Endothelial cell of umbilical vein (primary cell): Measurements from ENCODE around the gene UGT2B15. TPM values are rescaled to one million over a fixed set of nuclear protein-coding genes. Genes with fewer than 3 reads are reported as not detected.
"Not testable (repeated sequence)": the region's sequence is repeated elsewhere in the genome, so short reads cannot be mapped to it uniquely, and the experiment has no call there.

Experiments
- BruUV-seq: library from RNA; stranded (reverse); fragments of 400-500 nt; replicated peaks from 2 replicates; lab custom pipeline; 2021; lab: Mats Ljungman, UMichigan
- CTCF ChIA-PET: fragments of 300-600, 350-600 bp; sonication (Branson Sonifier 250); formaldehyde crosslinking; loops from one replicate; lab custom pipeline; 2021; ENCODE audit warnings: antibody characterized with exemption, inconsistent platforms; lab: Charles Lee
- POLR2A ChIA-PET: fragments of 300-600, 350-600 bp; sonication (Branson Sonifier 250); formaldehyde crosslinking; loops from one replicate; lab custom pipeline; 2021; ENCODE audit warnings: antibody characterized with exemption, inconsistent platforms; lab: Charles Lee
- DNase-seq: peaks from one replicate; pipeline ENCODE4 v3.0.0-alpha.2; 2011; ENCODE audit warnings: low read depth, low spot score
- FAIRE-seq: peaks from 2 replicates; lab custom pipeline; 2011; peaks lifted over from hg19 to GRCh38; lab: Jason Lieb, UNC
- H2AFZ ChIP-seq: 2 replicates; pipeline ENCODE4 v1.6.0; 2012; ENCODE audit warnings: low read depth, low read length, control low read depth, inconsistent platforms
- H3K27ac ChIP-seq: 2 replicates; pipeline ENCODE4 v1.5.1; 2011; ENCODE audit warnings: low read depth, mild to moderate bottlenecking, control low read depth, low read length, moderate library complexity; ENCODE audit not compliant: insufficient read depth
- H3K27me3 ChIP-seq, 2 experiments: 2 replicates each; pipeline versions ENCODE4 v1.6.0 to v1.6.1; 2011; ENCODE audit warnings: low read length in 2 of 2, mixed read lengths in 1 of 2; ENCODE audit not compliant: control insufficient read depth in 2 of 2, insufficient read depth in 2 of 2
- H3K36me3 ChIP-seq, 2 experiments: 2 replicates in 1 of 2; 3 replicates in 1 of 2; pipeline ENCODE4 v1.5.1; 2011; ENCODE audit warnings: low read length in 2 of 2, mild to moderate bottlenecking in 1 of 2, moderate library complexity in 1 of 2; ENCODE audit not compliant: control insufficient read depth in 2 of 2, insufficient read depth in 2 of 2; ENCODE audit errors: extremely low read depth in 1 of 2
- H3K4me1 ChIP-seq: 3 replicates; pipeline ENCODE4 v1.5.1; 2011; ENCODE audit warnings: mild to moderate bottlenecking, low read length; ENCODE audit not compliant: control insufficient read depth, insufficient read depth; ENCODE audit errors: extremely low read depth
- H3K4me2 ChIP-seq: 2 replicates; pipeline ENCODE4 v1.6.1; 2011; ENCODE audit warnings: low read length, control low read depth, mixed read lengths; ENCODE audit not compliant: insufficient read depth
- H3K4me3 ChIP-seq, 3 experiments: fragments of 200-600 bp in 1 of 3; sonication (generic), shearing (Covaris generic) in 1 of 3; replicated peaks in 1 of 3; 2 replicates each; pipeline ENCODE4 v1.5.1; 2011 to 2016; ENCODE audit warnings: control low read depth in 3 of 3, low read length in 3 of 3, mild to moderate bottlenecking in 2 of 3, inconsistent platforms in 1 of 3, low read depth in 1 of 3, moderate library complexity in 1 of 3; ENCODE audit not compliant: insufficient read depth in 1 of 3
- H3K79me2 ChIP-seq: 2 replicates; pipeline ENCODE4 v1.6.0; 2012; ENCODE audit warnings: low read length, inconsistent platforms; ENCODE audit not compliant: control insufficient read depth, insufficient read depth
- H3K9ac ChIP-seq: replicated peaks from 2 replicates; pipeline ENCODE3; 2011; ENCODE audit warnings: low read length, control low read depth; ENCODE audit not compliant: insufficient read depth; ENCODE audit errors: extremely low read depth
- H3K9me1 ChIP-seq: replicated peaks from 3 replicates; pipeline ENCODE4 v1.6.0; 2011; ENCODE audit warnings: mild to moderate bottlenecking, low read length; ENCODE audit not compliant: control insufficient read depth, insufficient read depth; ENCODE audit errors: extremely low read depth
- H3K9me3 ChIP-seq: replicated peaks from 2 replicates; pipeline ENCODE4 v1.5.1; 2012; ENCODE audit warnings: low read length, inconsistent platforms; ENCODE audit not compliant: control insufficient read depth, insufficient read depth
- H4K20me1 ChIP-seq: replicated peaks from 2 replicates; pipeline ENCODE3; 2011; ENCODE audit warnings: mild to moderate bottlenecking, low read length; ENCODE audit not compliant: control insufficient read depth, insufficient read depth; ENCODE audit errors: extremely low read depth
- CTCF ChIP-seq, 2 donors: IDR thresholded peaks; 1 replicate in 1 of 2; 2 replicates in 1 of 2; pipeline ENCODE4 v1.5.1; 2011; ENCODE audit warnings: low read length in 2 of 2, mild to moderate bottlenecking in 2 of 2, moderate library complexity in 2 of 2, control low read depth in 1 of 2, inconsistent platforms in 1 of 2, low read depth in 1 of 2; ENCODE audit not compliant: insufficient read depth in 1 of 2; ENCODE audit errors: extremely low read depth in 1 of 2
- EZH2 ChIP-seq: IDR thresholded peaks from 2 replicates; pipeline ENCODE4 v1.6.1; 2012; ENCODE audit warnings: borderline replicate concordance, low read depth, mild to moderate bottlenecking, moderate library complexity, low read length, inconsistent platforms; ENCODE audit not compliant: severe bottlenecking
- FOS ChIP-seq: IDR thresholded peaks from 2 replicates; pipeline ENCODE4 v1.6.1; 2011; ENCODE audit warnings: mild to moderate bottlenecking, low read length, moderate library complexity, borderline replicate concordance; ENCODE audit not compliant: insufficient read depth
- GATA2 ChIP-seq: IDR thresholded peaks from 2 replicates; pipeline ENCODE4 v1.7.0; 2011; ENCODE audit warnings: low read depth, mild to moderate bottlenecking, moderate library complexity, mixed read lengths, low read length; ENCODE audit not compliant: insufficient read length, insufficient read depth
- JUN ChIP-seq: IDR thresholded peaks from 2 replicates; pipeline ENCODE4 v1.6.1; 2011; ENCODE audit warnings: borderline replicate concordance, low read depth; ENCODE audit not compliant: insufficient read length, insufficient read depth
- MAX ChIP-seq: IDR thresholded peaks from 2 replicates; pipeline ENCODE4 v1.6.1; 2011; ENCODE audit not compliant: insufficient read depth, insufficient read length
- MYC ChIP-seq: IDR thresholded peaks from one replicate; pipeline ENCODE4 v1.6.1; 2011; ENCODE audit warnings: mild to moderate bottlenecking, low read depth, low read length
- POLR2A ChIP-seq: IDR thresholded peaks from 2 replicates; pipeline ENCODE4 v1.6.1; 2012; ENCODE audit warnings: low read depth, mild to moderate bottlenecking, control low read depth, low read length
- POLR2AphosphoS5 ChIP-seq: IDR thresholded peaks from 2 replicates; pipeline ENCODE4 v1.6.1; 2012; ENCODE audit warnings: low read depth, mild to moderate bottlenecking, control low read depth, low read length, moderate library complexity; ENCODE audit not compliant: insufficient read depth
- dilution Hi-C: fragments of 300-500 bp; cut with MboI; formaldehyde crosslinking; loops from one replicate; pipeline ENCODE4 v1.15.0; 2019; ENCODE audit warnings: low sequenced_read_pairs; ENCODE audit not compliant: extremely low pct_ligation_motif_present
- intact Hi-C: fragments of 100-400 bp; cut with micrococcal nuclease; formaldehyde crosslinking; loops from one replicate; pipeline ENCODE4 v1.10.0; 2022
- polyA plus RNA-seq, 4 experiments: library from polyadenylated mRNA; depleted of rRNA in 3 of 4; stranded (reverse) in 3 of 4; unstranded in 1 of 4; fragments of >200 nt; gene quantifications; 2 replicates each; pipeline versions ENCODE4 v1.2.1 to v1.2.3, GENCODE V29; 2011 to 2012; ENCODE audit warnings: missing spikeins in 1 of 4
- total RNA-seq: library from RNA; stranded (reverse); gene quantifications from 2 replicates; pipeline ENCODE4 v1.2.3, GENCODE V29; 2021

The UGT2B15 gene
- total and polyA plus RNA-seq, 2 donors (not counting 3 experiments of a cell fraction or from before 2014, with no cell fraction given), result not detected

GRCh38 chr4:68658672-68659071 lies 11.8 kb downstream of the UGT2B15 start:
- H3K9me1 ChIP-seq, result no peaks in the 10 kb centered on the region
- BruUV-seq, result no TSS peak
- no peak overlapping the region for H3K9ac ChIP-seq
- H4K20me1 ChIP-seq, result no peaks in the 10 kb centered on the region
- ChIA-PET POLR2A (no interaction called here), CTCF (no interaction called here)
- intact Hi-C loops (no loop called here), dilution Hi-C loops (no loop called here)
- DNase-seq, result no peak
- TF ChIP-seq EZH2 (no peak), MAX (no peak), CTCF (IDR thresholded peaks at IDR 0.05; ENCODE audit: extremely low read depth in 1 of 2, insufficient read depth in 1 of 2, low read depth in 1 of 2, low read length in 2 of 2) (no peak), GATA2 (no peak), POLR2AphosphoS5 (no peak), JUN (no peak), FOS (no peak), POLR2A (no peak), MYC (no peak)
- no peaks in the 10 kb centered on the region for H3K36me3 ChIP-seq
- no peak overlapping the region for H3K27ac ChIP-seq
- no peak for FAIRE-seq
- H3K9me3 ChIP-seq, result no peaks in the 10 kb centered on the region
- no peaks in the 10 kb centered on the region for H3K4me1 ChIP-seq
- no peak overlapping the region for H3K4me2 ChIP-seq
- no peak overlapping the region for H2AFZ ChIP-seq
- H3K27me3 ChIP-seq, result no peaks in the 10 kb centered on the region
- no peaks in the 10 kb centered on the region for H3K79me2 ChIP-seq
- no peak overlapping the region for H3K4me3 ChIP-seq

- dilution Hi-C loops, H3K4me3 ChIP-seq, H3K4me1 ChIP-seq, H3K9me3 ChIP-seq, H3K4me2 ChIP-seq, H3K27ac ChIP-seq, H3K36me3 ChIP-seq, H3K79me2 ChIP-seq, H3K27me3 ChIP-seq, CTCF ChIA-PET, POLR2A ChIA-PET, BruUV-seq, DNase-seq, H4K20me1 ChIP-seq, FAIRE-seq, H3K9me1 ChIP-seq, H3K9ac ChIP-seq, H2AFZ ChIP-seq, intact Hi-C loops: not testable (repeated sequence)
Observed at GRCh38 chr4:68657022-68657594, 13.3 kb downstream of the UGT2B15 start.

GRCh38 chr4:68656445-68656973 lies 13.9 kb downstream of the UGT2B15 start:
- H3K36me3 ChIP-seq, H4K20me1 ChIP-seq, H3K79me2 ChIP-seq, H3K27ac ChIP-seq, intact Hi-C loops, H3K9me1 ChIP-seq, H3K4me2 ChIP-seq, H3K27me3 ChIP-seq, CTCF ChIA-PET, H3K9ac ChIP-seq, H3K4me1 ChIP-seq, H2AFZ ChIP-seq, POLR2A ChIA-PET, dilution Hi-C loops, H3K4me3 ChIP-seq, H3K9me3 ChIP-seq, BruUV-seq, FAIRE-seq, DNase-seq: not testable (repeated sequence)
